AG04450 (cell line): ENCODE measurements around the gene MS4A4A. TPM values are rescaled to one million over a fixed set of nuclear protein-coding genes. Genes with fewer than 3 reads are reported as not detected.

Experiments used
- CTCF ChIA-PET: fragments of 300-600, 350-600 bp; formaldehyde crosslinking; extraction: SDS; loops from one replicate; lab custom pipeline; 2022; ENCODE audit warnings: antibody characterized with exemption, inconsistent platforms; lab: Charles Lee
- POLR2A ChIA-PET: fragments of 350-600 bp; formaldehyde crosslinking; extraction: SDS; loops from one replicate; lab custom pipeline; 2021; ENCODE audit warnings: antibody characterized with exemption, inconsistent platforms; lab: Yijun Ruan, JAX
- DNase-seq: peaks from one replicate; pipeline ENCODE4 v3.0.0-alpha.2; 2011; ENCODE audit warnings: low read depth, low spot score
- H3K27ac ChIP-seq: one replicate; pipeline ENCODE4 v1.5.1; 2012; ENCODE audit warnings: low read depth, low read length, control low read depth
- H3K27me3 ChIP-seq: one replicate; pipeline ENCODE4 v1.6.0; 2012; ENCODE audit warnings: low read length; ENCODE audit not compliant: control insufficient read depth, insufficient read depth
- H3K4me3 ChIP-seq: 2 replicates; pipeline ENCODE4 v1.5.1; 2011; ENCODE audit warnings: mild to moderate bottlenecking, low read depth, low read length, control low read depth
- H3K9me3 ChIP-seq: 2 replicates; pipeline ENCODE4 v1.5.1; 2012; ENCODE audit warnings: low read length; ENCODE audit not compliant: control insufficient read depth, insufficient read depth
- polyA plus RNA-seq: library from polyadenylated mRNA; depleted of rRNA; stranded (reverse); fragments of >200 nt; gene quantifications from 2 replicates; pipeline ENCODE4 v1.2.3, GENCODE V29; 2011
- TF ChIP-seq, protein P1 (sequence below): IDR thresholded peaks from 2 replicates; pipeline ENCODE4 v1.5.1; 2011; ENCODE audit warnings: low read depth, low read length, control low read depth, inconsistent platforms

The MS4A4A gene
- polyA plus RNA-seq, 1 experiment: not detected

DNA sequence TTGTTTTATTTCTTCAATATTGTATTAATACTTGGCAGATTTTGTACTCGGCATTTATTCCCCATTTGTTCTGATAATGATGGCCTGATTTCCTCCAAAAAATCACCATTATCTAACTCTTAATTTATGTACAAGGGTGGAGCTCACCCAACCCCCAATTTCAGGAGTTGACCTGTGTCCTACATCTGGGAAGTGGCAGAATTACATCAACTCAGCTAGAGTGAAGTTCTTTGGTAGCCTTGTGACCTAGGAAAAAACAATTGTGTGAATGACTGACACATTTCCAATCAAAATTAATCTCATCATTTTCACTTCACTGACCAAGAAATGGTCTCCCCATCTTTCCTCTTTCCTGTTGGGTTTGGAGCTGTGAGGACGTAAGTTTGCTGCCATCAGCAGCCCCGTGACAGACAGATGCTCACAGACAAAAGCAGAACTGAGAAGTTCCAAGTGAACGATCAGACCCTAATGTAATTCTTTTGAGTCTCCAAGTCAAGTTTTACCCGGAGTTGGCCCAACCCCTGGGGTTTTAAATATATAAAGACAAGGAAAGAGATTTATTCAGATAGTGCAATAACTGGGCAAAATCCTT, 30.0 kb downstream of the MS4A4A start:
- Histone ChIP-seq H3K27me3 (no peaks in the 10 kb centered on the region), H3K27ac (no peak overlapping the region), H3K4me3 (no peak overlapping the region), H3K9me3 (peaks cover 6% of the 10 kb centered on the region)
- ChIA-PET POLR2A (no interaction called here), CTCF (interaction anchor here (1.0 kb wide), 1 partner anchor 53 kb away, joined by 3 read pairs; no protein-coding TSS in a partner anchor)
- TF ChIP-seq, protein P1, sequence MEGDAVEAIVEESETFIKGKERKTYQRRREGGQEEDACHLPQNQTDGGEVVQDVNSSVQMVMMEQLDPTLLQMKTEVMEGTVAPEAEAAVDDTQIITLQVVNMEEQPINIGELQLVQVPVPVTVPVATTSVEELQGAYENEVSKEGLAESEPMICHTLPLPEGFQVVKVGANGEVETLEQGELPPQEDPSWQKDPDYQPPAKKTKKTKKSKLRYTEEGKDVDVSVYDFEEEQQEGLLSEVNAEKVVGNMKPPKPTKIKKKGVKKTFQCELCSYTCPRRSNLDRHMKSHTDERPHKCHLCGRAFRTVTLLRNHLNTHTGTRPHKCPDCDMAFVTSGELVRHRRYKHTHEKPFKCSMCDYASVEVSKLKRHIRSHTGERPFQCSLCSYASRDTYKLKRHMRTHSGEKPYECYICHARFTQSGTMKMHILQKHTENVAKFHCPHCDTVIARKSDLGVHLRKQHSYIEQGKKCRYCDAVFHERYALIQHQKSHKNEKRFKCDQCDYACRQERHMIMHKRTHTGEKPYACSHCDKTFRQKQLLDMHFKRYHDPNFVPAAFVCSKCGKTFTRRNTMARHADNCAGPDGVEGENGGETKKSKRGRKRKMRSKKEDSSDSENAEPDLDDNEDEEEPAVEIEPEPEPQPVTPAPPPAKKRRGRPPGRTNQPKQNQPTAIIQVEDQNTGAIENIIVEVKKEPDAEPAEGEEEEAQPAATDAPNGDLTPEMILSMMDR: no peak
- no peak for DNase-seq

DNA sequence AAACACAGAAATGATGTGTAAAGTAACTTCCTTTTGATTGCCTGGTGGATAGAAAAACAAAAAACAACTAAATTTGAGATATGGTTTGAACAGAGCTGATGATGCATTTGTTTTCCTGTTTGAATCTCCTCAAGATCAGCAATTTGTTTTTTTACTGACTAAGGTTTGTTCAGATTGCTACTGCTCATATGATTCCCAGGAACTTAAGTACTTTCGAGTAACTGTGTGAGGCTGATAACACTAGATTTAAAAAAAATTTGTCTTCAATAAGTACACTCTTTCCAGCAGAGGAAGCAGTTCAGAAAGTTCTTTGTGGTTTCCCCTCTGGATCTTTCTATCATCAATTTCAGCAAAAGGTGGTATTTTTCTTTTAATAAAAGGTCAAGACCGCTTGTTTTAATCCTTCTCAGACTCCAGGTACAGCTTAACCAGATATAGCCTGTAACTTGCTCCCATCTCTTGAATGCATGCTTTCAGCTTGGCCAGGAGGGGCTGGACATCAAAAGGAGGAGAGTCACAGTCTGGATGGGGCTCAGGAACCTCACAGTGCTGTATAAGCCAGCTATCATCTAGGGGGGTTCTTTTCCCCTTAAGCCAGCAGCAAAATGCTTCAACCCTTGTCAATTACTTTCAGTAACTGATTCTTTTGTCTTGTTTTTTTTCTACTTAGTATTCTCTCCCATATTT, 34.3 kb downstream of the MS4A4A start:
- ChIA-PET CTCF (no interaction called here), POLR2A (no interaction called here)
- H3K9me3 ChIP-seq: peaks cover 17% of the 10 kb centered on the region
- no peak overlapping the region for H3K4me3 ChIP-seq
- TF ChIP-seq, protein P1: no peak
- no peak overlapping the region for H3K27ac ChIP-seq
- no peaks in the 10 kb centered on the region for H3K27me3 ChIP-seq
- DNase-seq: no peak

DNA sequence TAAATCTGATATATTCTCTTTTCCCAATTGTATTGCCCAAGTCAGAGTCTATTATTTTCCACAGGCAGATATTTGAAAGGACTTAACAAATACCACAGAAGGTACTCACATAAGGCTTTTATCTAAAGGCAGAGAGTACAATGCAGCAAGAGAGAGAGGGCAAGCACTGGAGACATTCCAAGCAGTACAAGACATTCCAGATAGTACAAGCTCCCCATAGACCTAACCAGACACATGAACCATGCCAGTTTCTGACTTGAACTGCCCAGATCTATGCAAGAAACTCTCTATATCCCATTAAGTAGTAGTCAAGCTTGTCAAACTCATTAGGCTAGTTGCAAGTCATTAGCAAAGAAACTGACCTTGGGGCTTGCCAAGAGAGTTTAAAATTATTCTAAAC, 35.4 kb downstream of the MS4A4A start:
- no peak overlapping the region for H3K27ac ChIP-seq
- no peak overlapping the region for H3K4me3 ChIP-seq
- H3K27me3 ChIP-seq: no peaks in the 10 kb centered on the region
- no peak for DNase-seq
- TF ChIP-seq, protein P1: no peak
- H3K9me3 ChIP-seq: peaks cover 13% of the 10 kb centered on the region
- ChIA-PET POLR2A (no interaction called here), CTCF (no interaction called here)

DNA sequence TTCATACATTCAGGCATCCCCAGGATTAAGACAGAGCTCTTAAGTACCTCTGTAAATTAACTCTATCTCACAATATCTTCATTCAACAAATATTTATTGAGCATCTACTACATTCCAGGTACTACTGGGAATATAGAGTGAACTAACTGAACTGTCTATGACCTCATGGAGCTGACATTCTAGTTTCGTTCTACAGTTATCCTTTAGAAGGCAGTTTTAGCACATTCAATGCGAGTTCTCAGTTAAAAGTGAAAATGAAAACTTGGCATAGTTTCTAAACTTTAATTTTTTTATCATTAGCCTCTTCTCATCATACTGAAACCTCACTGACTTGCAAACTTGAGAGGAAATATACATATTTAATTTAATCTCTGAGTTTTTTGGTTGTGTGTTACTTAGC, 35.9 kb downstream of the MS4A4A start:
- TF ChIP-seq, protein P1: no peak
- DNase-seq: no peak
- H3K27me3 ChIP-seq: no peaks in the 10 kb centered on the region
- H3K9me3 ChIP-seq: peaks cover 13% of the 10 kb centered on the region
- no peak overlapping the region for H3K27ac ChIP-seq
- ChIA-PET CTCF (no interaction called here), POLR2A (no interaction called here)
- H3K4me3 ChIP-seq: no peak overlapping the region

DNA sequence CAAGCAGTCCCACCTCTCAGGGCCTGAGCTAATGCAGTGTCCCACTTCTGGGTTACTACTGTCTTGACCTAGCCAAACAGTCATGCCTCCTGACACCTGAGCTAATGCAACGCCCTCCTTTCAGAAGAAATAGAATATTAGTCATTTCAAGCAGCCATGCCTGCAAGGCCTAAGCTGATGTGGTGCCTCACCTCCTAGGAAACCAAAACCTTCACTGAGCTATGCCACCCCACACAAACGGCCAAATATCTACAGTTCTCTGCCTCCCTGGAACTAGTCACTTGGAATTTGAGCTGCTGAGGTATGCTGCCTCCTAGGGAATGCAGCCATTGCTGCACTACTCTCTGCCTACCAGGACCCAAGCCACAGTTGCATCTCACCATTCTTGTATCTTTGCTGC, 38.3 kb downstream of the MS4A4A start:
- Histone ChIP-seq H3K27me3 (no peaks in the 10 kb centered on the region), H3K9me3 (peaks cover 11% of the 10 kb centered on the region), H3K27ac (no peak overlapping the region), H3K4me3 (no peak overlapping the region)
- DNase-seq: no peak
- TF ChIP-seq, protein P1: no peak
- CTCF ChIA-PET: no interaction called here
- POLR2A ChIA-PET: no interaction called here
